Activated T-helper 1 cell treated with anti-CD3 and anti-CD28 coated beads, Interleukin-12 subunit alpha, Interleukin-12 subunit beta, Interleukin-2, Interleukin-4 antibody, amounts not matched to agents 30 ng/mL and 10 ng/mL and 1 ng/mL, durations not matched to agents 14 hours and 24 hours and 36 hours (primary cell): ENCODE results near the gene RBL1. TPM values are rescaled to one million over a fixed set of nuclear protein-coding genes. Genes with fewer than 3 reads are reported as not detected.

ENCODE experiments used
- total RNA-seq: library from RNA; stranded (reverse); gene quantifications from 2 replicates; pipeline ENCODE4 v1.2.3, GENCODE V29; 2022

RBL1 gene
- total RNA-seq, 1 donor from 2014 or later = 49.2 TPM

Other genes starting within 250 kb of the RBL1 start
- gene TLDC2, start 219.9 kb downstream of the RBL1 start, total RNA-seq = not detected in 2 replicates
- gene SAMHD1, start 144.3 kb downstream of the RBL1 start, total RNA-seq = 55.0 and 59.9 TPM in 2 replicates
- 223 and 234 TPM in 2 replicates for gene RPN2, start 83.3 kb upstream of the RBL1 start, total RNA-seq
- gene MROH8, start 83.6 kb upstream of the RBL1 start, total RNA-seq = 1.1 and 1.3 TPM in 2 replicates
- gene GHRH, start 165.8 kb upstream of the RBL1 start, total RNA-seq = not detected in 2 replicates
- gene MANBAL, start 193.7 kb upstream of the RBL1 start, total RNA-seq = 14.6 and 16.4 TPM in 2 replicates